ENCODE measurements around the gene SAC3D1.
A peak's percentile ranks its signal among the peaks of the same experiment; 100 is the strongest.

SAC3D1 gene

DNA sequence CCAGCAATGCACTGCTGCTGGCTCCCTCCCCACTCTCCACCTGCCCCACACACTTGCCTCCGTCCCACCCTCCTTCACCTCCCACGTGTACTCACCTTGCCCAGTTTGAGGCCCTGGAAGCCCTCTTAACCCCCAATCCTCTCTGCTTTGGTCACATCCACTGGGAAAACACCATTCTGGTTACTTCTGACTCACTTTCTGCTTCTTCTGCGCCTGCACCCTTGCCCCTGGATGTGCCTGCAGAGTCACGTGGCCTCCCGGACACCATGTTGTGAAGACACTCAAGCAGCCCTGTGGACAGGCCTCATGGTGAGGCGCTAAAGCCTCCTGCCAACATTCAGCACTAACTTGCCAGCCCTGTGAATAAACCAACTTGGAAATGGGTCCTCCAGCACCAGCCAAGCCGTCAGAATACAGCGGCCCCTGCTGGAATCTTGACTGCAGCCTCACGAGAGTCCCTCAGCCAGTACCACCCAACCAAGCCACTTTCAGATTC, 20.0 kb downstream of the SAC3D1 start:
- DNase-seq (ENCODE audit: low read depth) = no peak

GRCh38 chr11:65063532-65063931, 22.5 kb downstream of the SAC3D1 start:
- DNase-seq (ENCODE audit: low read depth) = no peak

DNA sequence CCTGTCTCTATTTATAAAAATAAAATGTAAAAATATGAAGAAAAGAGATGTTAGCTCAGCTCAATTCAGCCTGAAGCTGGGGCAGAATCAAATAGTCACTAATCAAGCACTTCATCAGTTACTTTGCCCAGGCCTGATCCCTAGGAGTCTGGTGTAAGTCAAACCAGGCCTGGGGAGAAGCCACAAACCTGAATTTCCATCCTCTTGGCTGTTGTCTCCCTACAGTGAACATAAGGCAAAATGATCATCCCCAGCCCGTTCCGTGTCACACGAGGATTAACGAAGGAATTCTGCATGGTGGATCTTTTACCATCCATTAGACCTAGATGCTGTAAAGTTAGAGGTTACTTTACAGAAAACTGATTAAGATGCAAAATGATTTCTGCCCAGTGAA, 23.8 kb downstream of the SAC3D1 start:
- DNase-seq (ENCODE audit: low read depth) = no peak

DNA sequence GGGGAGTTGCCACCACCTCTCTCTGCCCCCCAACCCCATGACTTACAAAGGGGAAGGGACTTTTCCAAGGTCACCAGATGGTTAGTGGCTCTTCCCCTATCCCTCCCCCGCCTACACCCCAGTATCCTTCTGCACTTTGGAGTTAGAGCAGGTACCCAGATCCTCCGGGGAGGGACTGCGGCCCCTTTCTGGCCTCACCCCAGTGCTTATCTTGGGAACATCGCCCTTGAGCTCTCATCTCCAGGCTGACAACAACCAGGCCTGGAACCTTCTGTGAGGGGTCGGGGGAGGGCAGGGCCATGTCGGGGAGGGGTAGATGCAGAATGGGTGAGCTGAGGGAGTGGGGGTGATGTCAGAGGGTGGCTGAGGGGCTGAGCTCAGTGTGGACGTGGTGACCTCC, 24.8 kb downstream of the SAC3D1 start:
- DNase-seq (ENCODE audit: low read depth) = no peak

GRCh38 chr11:65066315-65066714, 25.3 kb downstream of the SAC3D1 start:
- DNase-seq (ENCODE audit: low read depth) = no peak

DNA sequence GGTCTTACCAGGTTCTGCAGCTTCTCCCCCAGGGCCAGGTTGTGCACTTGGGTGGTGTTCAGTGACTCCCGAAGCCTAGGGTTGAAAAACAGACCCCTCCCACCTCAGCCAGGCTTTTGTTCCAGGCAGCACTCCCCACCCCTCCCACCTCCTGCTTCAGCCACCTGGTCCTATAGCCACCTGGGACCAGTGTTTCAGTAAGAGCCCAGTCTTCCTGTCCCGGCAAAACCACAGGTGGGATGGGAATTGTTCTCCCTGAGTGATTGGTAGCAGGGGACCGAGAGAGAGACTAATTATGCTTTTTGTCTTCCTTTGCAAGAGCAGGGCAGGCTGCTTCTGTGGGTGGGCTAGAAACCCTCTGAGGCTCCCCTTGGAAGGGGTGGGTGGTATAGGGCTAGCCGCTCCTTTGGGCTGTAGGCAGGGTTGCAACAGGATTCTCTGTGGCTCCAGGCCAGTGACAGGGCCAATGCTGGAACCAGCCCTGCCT, 25.8 kb downstream of the SAC3D1 start:
- no peak for DNase-seq (ENCODE audit: low read depth)

DNA sequence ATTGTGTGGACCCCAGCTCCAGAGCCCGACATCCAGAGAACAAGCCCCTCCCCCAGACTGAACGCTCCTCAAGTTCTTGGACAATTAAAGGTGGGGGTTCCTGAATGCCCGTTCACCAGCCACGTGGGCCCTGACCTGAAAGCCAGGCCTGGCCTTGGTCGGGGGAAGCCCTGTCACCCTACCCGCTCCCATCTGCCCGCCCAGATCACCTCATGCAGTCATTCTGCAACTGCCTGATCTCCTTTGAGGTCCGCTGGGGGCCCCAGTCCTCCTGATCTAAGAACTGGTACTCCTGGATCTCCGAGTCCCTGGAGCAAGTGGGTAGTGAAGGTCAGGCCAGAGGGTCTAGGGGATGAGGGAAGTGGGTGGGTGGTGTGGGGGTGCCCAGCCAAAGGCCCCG, 26.4 kb downstream of the SAC3D1 start:
- no peak for DNase-seq (ENCODE audit: low read depth)

- DNase-seq (ENCODE audit: low read depth) = no peak
Measured at GRCh38 chr11:65069217-65069616, 28.2 kb downstream of the SAC3D1 start.

GRCh38 chr11:65071907-65072630, 31.1 kb downstream of the SAC3D1 start:
- DNase-seq (ENCODE audit: low read depth) = no peak

DNA sequence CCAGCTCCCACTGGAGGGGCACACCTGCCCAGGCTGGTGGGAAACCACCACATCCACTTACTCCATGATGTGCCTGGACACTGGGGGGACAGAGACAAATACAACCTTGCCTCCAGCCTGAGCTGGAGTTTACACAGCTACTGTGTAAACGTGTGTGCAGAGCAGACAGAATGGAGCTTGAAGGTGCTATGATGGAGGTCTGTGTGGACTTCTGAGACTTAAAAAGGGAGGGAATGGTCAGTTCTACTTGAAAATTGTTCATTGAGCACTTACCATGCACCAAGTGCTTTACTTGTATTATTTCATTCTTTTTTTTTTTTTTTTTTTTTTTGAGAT, 31.6 kb downstream of the SAC3D1 start:
- no peak for DNase-seq (ENCODE audit: low read depth)

- DNase-seq (ENCODE audit: low read depth) = no peak
Measured at GRCh38 chr11:65077451-65077850, 36.4 kb downstream of the SAC3D1 start.

DNA sequence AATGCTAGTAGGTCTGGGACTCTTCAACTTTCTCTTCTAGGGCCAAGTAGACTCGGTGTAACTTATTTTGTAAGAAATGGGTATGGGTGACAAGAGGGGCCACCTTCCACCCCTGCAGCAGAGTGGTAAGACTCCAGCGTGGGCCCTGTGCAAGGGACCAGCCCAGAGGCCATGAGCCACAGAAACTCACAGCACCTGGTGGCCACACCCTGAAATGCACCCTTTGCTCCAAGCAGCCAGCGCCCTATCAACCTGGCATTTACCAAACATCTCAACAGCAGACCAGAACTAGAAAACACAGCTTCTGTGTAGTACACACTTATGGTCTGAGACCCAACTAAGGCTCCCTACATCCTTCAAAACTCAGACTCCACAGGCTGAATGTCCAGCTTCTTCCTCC, 37.1 kb downstream of the SAC3D1 start:
- peak; percentile 68 for DNase-seq (ENCODE audit: low read depth)

- DNase-seq (ENCODE audit: low read depth) = no peak
Measured at GRCh38 chr11:65078786-65079342, 37.9 kb downstream of the SAC3D1 start.

- no peak for DNase-seq (ENCODE audit: low read depth)
Measured at GRCh38 chr11:65083134-65083833, 42.3 kb downstream of the SAC3D1 start.

DNA sequence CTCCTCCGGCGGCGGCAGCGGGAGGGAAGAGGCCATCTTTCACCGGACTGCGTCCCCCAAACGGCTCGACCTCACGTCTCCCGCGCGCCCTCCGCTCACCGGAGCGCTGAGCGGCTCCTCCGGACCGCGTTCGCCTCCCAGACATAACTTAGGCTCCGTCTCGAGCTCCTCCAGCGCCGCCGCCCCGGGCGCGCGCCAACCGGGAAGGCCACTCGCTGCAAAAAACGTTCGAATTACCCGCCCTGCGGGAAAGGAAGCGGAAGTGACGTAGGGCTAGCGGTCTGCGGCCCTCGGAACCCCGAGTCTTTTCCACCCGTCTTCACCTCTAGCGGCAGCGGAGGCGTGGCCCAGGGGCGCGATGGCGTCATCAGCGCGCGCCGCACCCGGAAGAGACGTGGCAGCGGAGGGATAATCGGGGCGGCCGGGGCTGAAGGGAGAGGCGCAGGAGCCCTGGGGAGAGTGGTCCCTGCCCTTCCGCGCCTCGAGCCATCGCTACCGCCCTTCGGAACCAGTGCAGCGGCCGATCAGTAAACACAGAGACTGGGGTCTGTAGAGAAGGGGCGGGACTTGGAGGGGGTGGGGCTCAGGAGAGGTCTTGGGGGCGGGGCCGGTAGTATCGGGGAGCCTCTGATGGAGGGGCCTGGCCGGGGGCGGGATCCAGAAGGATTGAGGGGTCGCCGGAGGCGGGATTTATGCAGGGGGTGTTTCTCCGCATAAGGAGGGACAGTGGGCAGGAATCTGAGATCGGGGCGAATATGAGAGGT, 43.0 kb downstream of the SAC3D1 start, which contains the start of the genes CDCA5 and ZFPL1:
CDCA5 (minus strand) TSS at position 207 of the 764 bp plus-strand sequence; CDS start at position 145, 62 bp downstream.
ZFPL1 (plus strand) TSS at position 389 of the 764 bp plus-strand sequence. CDS start 477 bp downstream, outside the sequence.
- peak; percentile 94 for DNase-seq (ENCODE audit: low read depth)

DNA sequence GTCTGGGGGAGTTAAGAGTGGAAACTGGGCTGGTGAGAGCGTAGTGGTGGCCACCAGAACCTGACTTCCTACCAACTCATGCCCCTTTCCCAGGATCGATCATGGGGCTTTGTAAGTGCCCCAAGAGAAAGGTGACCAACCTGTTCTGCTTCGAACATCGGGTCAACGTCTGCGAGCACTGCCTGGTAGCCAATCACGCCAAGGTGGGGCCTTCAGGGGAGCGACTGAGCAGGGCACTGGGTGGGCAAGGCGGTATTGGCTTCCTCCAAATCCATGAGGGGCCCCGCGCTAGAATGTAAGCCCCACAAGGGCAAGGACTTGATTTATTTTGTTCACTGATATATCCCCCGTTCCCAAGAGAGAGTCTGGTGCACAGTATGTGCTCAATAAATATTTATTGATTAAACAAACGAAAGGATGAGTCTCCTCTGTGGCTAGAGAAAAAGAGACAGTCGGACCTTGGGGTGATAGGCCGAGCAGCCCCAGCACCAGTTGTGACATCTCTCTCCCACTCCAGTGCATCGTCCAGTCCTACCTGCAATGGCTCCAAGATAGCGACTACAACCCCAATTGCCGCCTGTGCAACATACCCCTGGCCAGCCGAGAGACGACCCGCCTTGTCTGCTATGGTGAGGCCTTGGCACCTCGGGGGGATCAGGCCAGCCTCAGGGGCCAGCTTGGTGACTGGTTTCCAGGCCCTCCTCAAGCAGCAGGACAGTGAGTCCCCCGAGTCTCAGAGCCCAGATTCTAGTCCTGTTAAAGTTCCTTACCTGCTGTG, 43.8 kb downstream of the SAC3D1 start:
- no peak for DNase-seq (ENCODE audit: low read depth)

GRCh38 chr11:65085446-65085845, 44.4 kb downstream of the SAC3D1 start:
- no peak for DNase-seq (ENCODE audit: low read depth)

DNA sequence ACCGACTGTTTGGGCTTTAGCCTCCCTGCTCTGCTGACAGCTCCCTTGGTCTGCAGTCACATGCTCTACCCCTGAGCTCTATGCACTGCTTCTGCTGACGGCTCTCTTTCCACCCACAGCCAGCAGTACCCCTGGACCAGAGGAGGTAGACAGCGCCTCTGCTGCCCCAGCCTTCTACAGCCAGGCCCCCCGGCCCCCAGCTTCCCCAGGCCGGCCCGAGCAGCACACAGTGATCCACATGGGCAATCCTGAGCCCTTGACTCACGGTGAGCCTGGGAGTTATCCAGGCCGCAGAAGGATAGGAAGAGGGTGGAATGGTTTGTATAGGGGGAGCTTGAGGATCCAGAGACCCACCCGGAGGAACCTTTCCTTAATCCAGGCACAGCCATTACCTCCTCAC, 45.8 kb downstream of the SAC3D1 start:
- no peak for DNase-seq (ENCODE audit: low read depth)

DNA sequence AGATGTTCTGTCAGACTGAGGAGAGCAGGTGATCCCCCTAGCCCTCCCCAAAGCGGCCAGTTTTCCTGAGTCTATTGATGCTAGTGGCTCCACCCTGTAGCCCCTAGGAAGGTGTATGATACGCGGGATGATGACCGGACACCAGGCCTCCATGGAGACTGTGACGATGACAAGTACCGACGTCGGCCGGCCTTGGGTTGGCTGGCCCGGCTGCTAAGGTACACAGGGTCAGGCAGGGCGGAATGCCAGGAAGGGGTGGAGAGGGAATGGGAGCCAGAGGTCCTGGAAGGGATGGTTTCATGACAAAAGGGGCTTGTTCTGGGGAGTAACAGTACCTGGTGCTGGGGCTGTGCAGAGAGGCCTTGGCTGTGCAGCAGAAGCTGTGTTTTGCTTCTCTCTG, 46.2 kb downstream of the SAC3D1 start:
- no peak for DNase-seq (ENCODE audit: low read depth)

DNA sequence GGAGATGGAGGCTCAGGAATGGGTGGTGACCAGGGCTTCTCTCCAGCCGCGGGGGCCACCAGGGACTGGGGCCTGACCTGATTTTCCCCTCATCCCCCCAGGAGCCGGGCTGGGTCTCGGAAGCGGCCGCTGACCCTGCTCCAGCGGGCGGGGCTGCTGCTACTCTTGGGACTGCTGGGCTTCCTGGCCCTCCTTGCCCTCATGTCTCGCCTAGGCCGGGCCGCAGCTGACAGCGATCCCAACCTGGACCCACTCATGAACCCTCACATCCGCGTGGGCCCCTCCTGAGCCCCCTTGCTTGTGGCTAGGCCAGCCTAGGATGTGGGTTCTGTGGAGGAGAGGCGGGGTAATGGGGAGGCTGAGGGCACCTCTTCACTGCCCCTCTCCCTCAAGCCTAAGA, 46.8 kb downstream of the SAC3D1 start:
- no peak for DNase-seq (ENCODE audit: low read depth)

DNA sequence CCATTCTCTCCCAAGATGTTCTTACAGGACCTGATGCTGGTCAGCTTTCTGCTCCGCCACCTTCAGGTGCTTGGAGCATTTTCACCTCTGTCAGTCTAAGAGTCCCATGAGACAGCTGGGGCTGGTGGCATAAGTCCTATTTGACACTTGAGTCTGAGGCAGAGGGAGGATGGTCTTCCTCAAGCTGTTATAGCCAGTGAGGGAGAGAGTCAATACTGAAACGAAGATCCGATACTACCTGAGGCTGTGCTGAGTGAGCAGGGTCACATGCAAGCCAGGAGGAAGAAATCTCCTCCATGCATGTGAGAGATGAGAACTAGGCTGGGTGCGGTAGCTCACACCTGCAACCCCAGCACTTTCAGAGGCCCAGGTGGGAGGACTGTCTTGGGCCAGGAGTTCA, 48.6 kb downstream of the SAC3D1 start:
- no peak for DNase-seq (ENCODE audit: low read depth)
